ENCODE results near the gene DNER. TPM values are rescaled to one million over a fixed set of nuclear protein-coding genes. Genes with fewer than 3 reads are reported as not detected.
A peak's percentile ranks its signal among the peaks of the same experiment; 100 is the strongest.

Gene DNER
- total and polyA plus RNA-seq, 12 donors, result 49.2 to 309 (median 155) TPM

DNA sequence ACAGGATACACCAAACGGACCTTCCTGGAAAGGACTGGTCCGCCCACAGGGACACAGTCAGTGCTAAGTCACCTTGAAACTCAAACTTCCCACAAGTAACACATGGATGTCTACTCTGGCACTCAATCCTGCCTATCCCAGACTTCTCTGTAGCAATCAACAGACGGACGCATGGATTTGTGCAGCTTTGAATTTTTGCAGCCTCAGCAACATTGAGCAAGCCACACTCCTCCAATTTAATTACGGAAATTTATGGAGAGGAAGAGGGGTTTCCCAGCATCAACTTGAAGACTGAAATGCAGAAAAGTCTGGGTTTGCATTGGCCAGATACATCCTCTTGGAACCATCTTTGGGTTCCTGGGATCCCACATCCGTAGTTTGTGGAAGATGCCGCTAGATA is 26.2 kb downstream of the DNER start:
- Histone ChIP-seq H3K36me3 (replicated peaks in 1 of 2) (no peaks in the 10 kb centered on the region), H3K4me3 (no peak overlapping the region), H3K4me1 (replicated peaks in 1 of 2) (no peaks in the 10 kb centered on the region), H3K9me3 (replicated peaks in 1 of 3) (no peaks in the 10 kb centered on the region), H3K27ac (no peak overlapping the region), H3K27me3 (no peaks in the 10 kb centered on the region)
- intact Hi-C loops (cut with DNase I), result no loop called here
- DNase-seq, result no peak
- TF ChIP-seq, protein P1, sequence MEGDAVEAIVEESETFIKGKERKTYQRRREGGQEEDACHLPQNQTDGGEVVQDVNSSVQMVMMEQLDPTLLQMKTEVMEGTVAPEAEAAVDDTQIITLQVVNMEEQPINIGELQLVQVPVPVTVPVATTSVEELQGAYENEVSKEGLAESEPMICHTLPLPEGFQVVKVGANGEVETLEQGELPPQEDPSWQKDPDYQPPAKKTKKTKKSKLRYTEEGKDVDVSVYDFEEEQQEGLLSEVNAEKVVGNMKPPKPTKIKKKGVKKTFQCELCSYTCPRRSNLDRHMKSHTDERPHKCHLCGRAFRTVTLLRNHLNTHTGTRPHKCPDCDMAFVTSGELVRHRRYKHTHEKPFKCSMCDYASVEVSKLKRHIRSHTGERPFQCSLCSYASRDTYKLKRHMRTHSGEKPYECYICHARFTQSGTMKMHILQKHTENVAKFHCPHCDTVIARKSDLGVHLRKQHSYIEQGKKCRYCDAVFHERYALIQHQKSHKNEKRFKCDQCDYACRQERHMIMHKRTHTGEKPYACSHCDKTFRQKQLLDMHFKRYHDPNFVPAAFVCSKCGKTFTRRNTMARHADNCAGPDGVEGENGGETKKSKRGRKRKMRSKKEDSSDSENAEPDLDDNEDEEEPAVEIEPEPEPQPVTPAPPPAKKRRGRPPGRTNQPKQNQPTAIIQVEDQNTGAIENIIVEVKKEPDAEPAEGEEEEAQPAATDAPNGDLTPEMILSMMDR (IDR thresholded peaks at IDR 0.05), result no peak
- TF ChIP-seq POLR2A (IDR thresholded peaks at IDR 0.05), result no peak
- 91 to 95% (median 92%) methylated on average over 7 of the region's 7 CpGs for WGBS, 4 donors

DNA sequence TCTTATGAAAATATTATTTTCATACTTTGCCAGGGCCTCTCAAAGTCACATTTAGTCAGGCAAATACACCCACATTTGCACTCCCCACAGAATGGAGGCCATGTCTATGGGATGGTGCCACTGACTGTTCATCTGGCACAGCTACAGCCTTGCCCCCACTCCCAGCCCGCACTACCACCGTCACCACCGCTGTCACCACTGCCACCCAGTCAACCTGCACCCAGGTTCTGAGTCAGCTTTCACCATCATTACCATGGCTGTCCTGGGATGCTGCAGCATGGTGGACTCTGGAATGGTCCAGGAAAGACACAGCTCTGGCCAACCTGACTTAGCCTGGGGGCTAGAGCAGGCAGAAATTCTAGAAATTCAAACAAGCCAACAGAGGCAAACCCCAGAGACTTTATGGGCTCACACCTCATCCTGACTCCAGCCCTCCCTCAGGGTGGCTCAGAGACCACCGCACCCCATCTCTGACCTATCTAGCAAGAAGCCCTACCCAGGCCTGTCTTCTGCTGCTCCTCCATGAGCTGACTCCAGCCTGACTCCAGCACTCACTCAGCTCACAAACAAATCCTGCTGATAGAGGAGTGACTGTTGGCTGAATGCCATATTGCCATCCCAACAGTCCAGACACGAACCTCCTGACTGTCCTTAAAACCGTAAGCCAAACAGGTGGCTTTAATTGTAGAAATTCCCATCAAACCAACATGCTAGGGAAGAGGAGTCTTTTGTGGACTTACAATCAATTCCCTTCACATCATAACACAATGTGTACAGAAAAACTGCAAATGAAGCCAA is 28.0 kb downstream of the DNER start:
- WGBS, 4 donors, result 75 to 86% (median 78%) methylated on average over 5 to 6 of the region's 6 CpGs
- DNase-seq, result peak in 3 of 7 donors; percentile 14 to 73 (median 38)
- Histone ChIP-seq H3K4me1 (replicated peaks in 1 of 2) (no peaks in the 10 kb centered on the region), H3K9me3 (replicated peaks in 1 of 3) (no peaks in the 10 kb centered on the region), H3K36me3 (replicated peaks in 1 of 2) (no peaks in the 10 kb centered on the region), H3K4me3 (no peak overlapping the region), H3K27ac (no peak overlapping the region), H3K27me3 (no peaks in the 10 kb centered on the region)
- intact Hi-C loops (cut with DNase I), result no loop called here
- TF ChIP-seq, protein P1 (IDR thresholded peaks at IDR 0.05), result no peak
- TF ChIP-seq POLR2A (IDR thresholded peaks at IDR 0.05), result no peak

DNA sequence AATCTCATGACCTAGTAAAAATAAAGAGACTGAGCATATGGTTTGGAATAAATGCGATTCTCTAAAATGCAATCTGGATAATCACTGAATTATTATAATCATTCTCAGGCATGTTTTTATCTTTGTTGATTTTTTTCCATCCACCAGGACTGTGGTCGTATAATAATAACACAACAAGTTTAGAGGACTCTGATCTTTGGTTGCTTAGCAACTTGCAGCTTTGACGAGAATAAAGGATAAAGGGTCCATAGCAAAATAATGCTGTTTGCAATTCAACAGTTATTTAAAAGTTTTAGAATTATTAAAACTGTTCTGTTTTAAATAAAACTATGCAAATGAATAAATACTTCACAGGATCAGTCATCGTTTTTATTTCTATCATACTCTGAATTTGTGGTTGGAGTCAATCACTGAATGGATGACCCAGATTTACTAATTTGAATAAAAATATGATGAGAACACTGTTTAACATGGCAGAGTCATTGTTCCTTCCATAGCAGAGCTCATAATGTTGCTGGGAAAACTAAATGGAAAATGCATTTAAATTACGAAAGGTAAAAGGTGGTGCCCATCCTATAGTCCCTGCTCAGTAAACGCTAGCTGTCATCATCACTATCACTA is 29.3 kb downstream of the DNER start:
- intact Hi-C loops (cut with DNase I), result no loop called here
- Histone ChIP-seq H3K4me3 (no peak overlapping the region), H3K27ac (no peak overlapping the region), H3K9me3 (replicated peaks in 1 of 3) (no peaks in the 10 kb centered on the region), H3K4me1 (replicated peaks in 1 of 2) (no peaks in the 10 kb centered on the region), H3K36me3 (replicated peaks in 1 of 2) (no peaks in the 10 kb centered on the region), H3K27me3 (no peaks in the 10 kb centered on the region)
- DNase-seq, result no peak
- 81 to 88% (median 83%) methylated on average over 6 of the region's 6 CpGs for WGBS, 4 donors
- TF ChIP-seq POLR2A (IDR thresholded peaks at IDR 0.05), result no peak
- TF ChIP-seq, protein P1 (IDR thresholded peaks at IDR 0.05), result no peak

DNA sequence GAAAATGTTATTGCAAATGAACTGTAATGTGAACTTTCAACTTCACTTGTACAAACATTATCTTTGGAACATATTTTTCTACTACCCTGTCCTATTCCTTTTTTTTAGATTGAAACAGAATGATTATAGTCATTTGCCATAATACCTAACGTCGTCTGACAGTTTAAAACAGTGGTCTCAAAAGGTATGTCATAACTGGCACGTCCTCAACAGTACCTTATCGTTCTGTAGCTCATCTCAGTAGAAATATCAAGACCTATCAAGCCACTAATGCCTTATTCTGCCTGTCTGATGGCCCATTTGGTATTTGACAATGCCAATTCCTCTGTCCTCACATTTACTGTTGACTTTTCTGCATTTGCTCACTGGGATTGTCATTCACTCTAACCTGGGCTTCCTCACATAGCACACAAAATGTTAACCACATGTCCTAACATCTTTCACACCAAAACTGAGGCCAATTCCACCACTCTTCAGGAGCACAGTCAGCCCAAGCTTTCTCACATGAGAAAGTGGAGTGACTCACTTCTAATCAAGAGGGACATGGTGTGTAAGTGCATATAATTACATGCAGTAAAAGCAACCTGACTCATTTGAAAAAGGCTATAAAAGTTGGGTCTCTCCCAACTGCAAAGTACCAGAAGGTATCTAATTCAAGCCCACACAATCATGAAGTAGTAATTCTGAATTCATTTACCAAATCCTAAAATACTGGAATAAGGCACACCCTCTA is 34.8 kb downstream of the DNER start:
- H3K9me3 ChIP-seq (replicated peaks in 1 of 3), result no peaks in the 10 kb centered on the region
- H3K4me1 ChIP-seq (replicated peaks in 1 of 2), result peaks cover 5 to 9% of the 10 kb centered on the region in 2 donors
- no peaks in the 10 kb centered on the region for H3K36me3 ChIP-seq (replicated peaks in 1 of 2)
- no peaks in the 10 kb centered on the region for H3K27me3 ChIP-seq
- 87 to 91% (median 88%) methylated on average over 4 of the region's 4 CpGs for WGBS, 4 donors
- DNase-seq, result no peak
- intact Hi-C loops (cut with DNase I), result no loop called here
- H3K4me3 ChIP-seq, result no peak overlapping the region
- TF ChIP-seq POLR2A (IDR thresholded peaks at IDR 0.05), result no peak
- TF ChIP-seq, protein P1 (IDR thresholded peaks at IDR 0.05), result no peak
- no peak overlapping the region for H3K27ac ChIP-seq
